ENCODE results near the gene PHOSPHO2.
"Not testable (repeated sequence)": the region's sequence is repeated elsewhere in the genome, so short reads cannot be mapped to it uniquely, and the experiment has no call there.

PHOSPHO2 gene

GRCh38 chr2:169692718-169693117, 1.6 kb upstream of the PHOSPHO2 start:
- H3K27me3 Mint-ChIP-seq = no peaks in the 10 kb centered on the region
- H3K9me3 Mint-ChIP-seq = peaks cover 0 to 6% of the 10 kb centered on the region in 2 donors
- peak overlapping the region in 1 of 2 donors; percentile 99 for H3K27ac Mint-ChIP-seq
- peaks cover 4 to 14% of the 10 kb centered on the region in 2 donors for H3K4me1 Mint-ChIP-seq (ENCODE audit: low read depth in 2 of 2)
- no peak overlapping the region for H3K4me3 Mint-ChIP-seq
- DNase-seq = no peak
- peaks cover 32% of the 10 kb centered on the region for H3K36me3 Mint-ChIP-seq (ENCODE audit: insufficient read depth)
- ATAC-seq (replicated peaks) = no peak

GRCh38 chr2:169693360-169693759, 909 bp upstream of the PHOSPHO2 start:
- DNase-seq = peak in 1 of 3 experiments; percentile 26
- ATAC-seq (replicated peaks) = no peak
- Mint-ChIP-seq H3K9me3 (peaks cover 0 to 6% of the 10 kb centered on the region in 2 donors), H3K27me3 (no peaks in the 10 kb centered on the region), H3K27ac (peak overlapping the region; percentile 99 to 100), H3K4me3 (peak overlapping the region; percentile 87 to 97), H3K36me3 (ENCODE audit: insufficient read depth) (peaks cover 31% of the 10 kb centered on the region), H3K4me1 (ENCODE audit: low read depth in 2 of 2) (peaks cover 4 to 14% of the 10 kb centered on the region in 2 donors)

- Mint-ChIP-seq H3K4me3 (peak overlapping the region; percentile 87 to 97), H3K9me3 (peaks cover 0 to 6% of the 10 kb centered on the region in 2 donors), H3K27ac (peak overlapping the region; percentile 99 to 100), H3K36me3 (ENCODE audit: insufficient read depth) (peaks cover 35% of the 10 kb centered on the region), H3K4me1 (ENCODE audit: low read depth in 2 of 2) (peaks cover 4 to 19% of the 10 kb centered on the region in 2 donors), H3K27me3 (no peaks in the 10 kb centered on the region)
- ATAC-seq (replicated peaks) (no peak), DNase-seq (no peak)
Measured at GRCh38 chr2:169694894-169695260, 608 bp downstream of the PHOSPHO2 start.

GRCh38 chr2:169696381-169696780, 2.1 kb downstream of the PHOSPHO2 start:
- ATAC-seq (replicated peaks) (no peak), DNase-seq (no peak)
- peaks cover 34% of the 10 kb centered on the region for H3K36me3 Mint-ChIP-seq (ENCODE audit: insufficient read depth)
- H3K9me3 Mint-ChIP-seq = peaks cover 0 to under 1% of the 10 kb centered on the region in 2 donors
- H3K4me1 Mint-ChIP-seq (ENCODE audit: low read depth in 2 of 2) = peaks cover 4 to 19% of the 10 kb centered on the region in 2 donors
- no peaks in the 10 kb centered on the region for H3K27me3 Mint-ChIP-seq
- H3K27ac Mint-ChIP-seq = no peak overlapping the region
- H3K4me3 Mint-ChIP-seq = no peak overlapping the region

GRCh38 chr2:169699173-169699572, 4.9 kb downstream of the PHOSPHO2 start:
- H3K27me3 Mint-ChIP-seq; H3K4me3 Mint-ChIP-seq; DNase-seq; H3K9me3 Mint-ChIP-seq; ATAC-seq (replicated peaks); H3K27ac Mint-ChIP-seq: not testable (repeated sequence)
- Mint-ChIP-seq H3K36me3 (ENCODE audit: insufficient read depth) (peaks cover 11% of the 10 kb centered on the region), H3K4me1 (ENCODE audit: low read depth in 2 of 2) (peaks cover 1 to 10% of the 10 kb centered on the region in 2 donors)

- H3K27me3 Mint-ChIP-seq = no peaks in the 10 kb centered on the region
- ATAC-seq (replicated peaks) (no peak), DNase-seq (no peak)
- H3K4me1 Mint-ChIP-seq (ENCODE audit: low read depth in 2 of 2) = peaks cover 0 to 5% of the 10 kb centered on the region in 2 donors
- H3K36me3 Mint-ChIP-seq (ENCODE audit: insufficient read depth) = peaks cover 7% of the 10 kb centered on the region
- no peaks in the 10 kb centered on the region for H3K9me3 Mint-ChIP-seq
- H3K4me3 Mint-ChIP-seq = no peak overlapping the region
- no peak overlapping the region for H3K27ac Mint-ChIP-seq
Measured at GRCh38 chr2:169702996-169703395, 8.7 kb downstream of the PHOSPHO2 start.

- no peak overlapping the region for H3K4me3 Mint-ChIP-seq
- DNase-seq (no peak), ATAC-seq (replicated peaks) (no peak)
- H3K9me3 Mint-ChIP-seq = no peaks in the 10 kb centered on the region
- peak overlapping the region in 1 of 2 donors; percentile 44 for H3K27ac Mint-ChIP-seq
- peaks cover 0 to 5% of the 10 kb centered on the region in 2 donors for H3K4me1 Mint-ChIP-seq (ENCODE audit: low read depth in 2 of 2)
- peaks cover 3% of the 10 kb centered on the region for H3K36me3 Mint-ChIP-seq (ENCODE audit: insufficient read depth)
- H3K27me3 Mint-ChIP-seq = no peaks in the 10 kb centered on the region
Measured at GRCh38 chr2:169704160-169704708, 10.0 kb downstream of the PHOSPHO2 start.

- DNase-seq (no peak), ATAC-seq (replicated peaks) (no peak)
- Mint-ChIP-seq H3K36me3 (ENCODE audit: insufficient read depth) (peaks cover 3% of the 10 kb centered on the region), H3K9me3 (no peaks in the 10 kb centered on the region), H3K27ac (no peak overlapping the region), H3K4me3 (no peak overlapping the region), H3K4me1 (ENCODE audit: low read depth in 2 of 2) (no peaks in the 10 kb centered on the region), H3K27me3 (no peaks in the 10 kb centered on the region)
Measured at GRCh38 chr2:169705927-169706326, 11.7 kb downstream of the PHOSPHO2 start.

- Mint-ChIP-seq H3K27ac (no peak overlapping the region), H3K4me3 (no peak overlapping the region), H3K27me3 (no peaks in the 10 kb centered on the region)
Measured at GRCh38 chr2:169707626-169708025, 13.4 kb downstream of the PHOSPHO2 start.

GRCh38 chr2:169709331-169709730, 15.1 kb downstream of the PHOSPHO2 start:
- Mint-ChIP-seq H3K36me3 (ENCODE audit: insufficient read depth) (peaks cover 3% of the 10 kb centered on the region), H3K27me3 (no peaks in the 10 kb centered on the region), H3K4me3 (no peak overlapping the region), H3K27ac (no peak overlapping the region), H3K4me1 (ENCODE audit: low read depth in 2 of 2) (no peaks in the 10 kb centered on the region), H3K9me3 (no peaks in the 10 kb centered on the region)
- ATAC-seq (replicated peaks) (no peak), DNase-seq (no peak)

More at GRCh38 chr2:169707626-169708025, 13.4 kb downstream of the PHOSPHO2 start:
- no peaks in the 10 kb centered on the region for H3K4me1 Mint-ChIP-seq (ENCODE audit: low read depth in 2 of 2)
- peaks cover 3% of the 10 kb centered on the region for H3K36me3 Mint-ChIP-seq (ENCODE audit: insufficient read depth)
- H3K9me3 Mint-ChIP-seq = no peaks in the 10 kb centered on the region
- ATAC-seq (replicated peaks) (no peak), DNase-seq (no peak)

GRCh38 chr2:169709981-169710380, 15.7 kb downstream of the PHOSPHO2 start:
- Mint-ChIP-seq H3K27me3 (no peaks in the 10 kb centered on the region), H3K4me3 (no peak overlapping the region), H3K27ac (no peak overlapping the region), H3K36me3 (ENCODE audit: insufficient read depth) (no peaks in the 10 kb centered on the region), H3K4me1 (ENCODE audit: low read depth in 2 of 2) (no peaks in the 10 kb centered on the region), H3K9me3 (no peaks in the 10 kb centered on the region)
- DNase-seq (no peak), ATAC-seq (replicated peaks) (no peak)

GRCh38 chr2:169711751-169712509, 17.7 kb downstream of the PHOSPHO2 start:
- no peak for DNase-seq
- no peaks in the 10 kb centered on the region for H3K9me3 Mint-ChIP-seq
- no peak overlapping the region for H3K27ac Mint-ChIP-seq
- H3K4me1 Mint-ChIP-seq (ENCODE audit: low read depth in 2 of 2) = no peaks in the 10 kb centered on the region
- no peaks in the 10 kb centered on the region for H3K27me3 Mint-ChIP-seq
- H3K4me3 Mint-ChIP-seq = no peak overlapping the region
- no peaks in the 10 kb centered on the region for H3K36me3 Mint-ChIP-seq (ENCODE audit: insufficient read depth)
- ATAC-seq (replicated peaks) = no peak

- Mint-ChIP-seq H3K36me3 (ENCODE audit: insufficient read depth) (no peaks in the 10 kb centered on the region), H3K4me3 (no peak overlapping the region), H3K9me3 (no peaks in the 10 kb centered on the region), H3K27ac (no peak overlapping the region), H3K4me1 (ENCODE audit: low read depth in 2 of 2) (peaks cover 0 to 2% of the 10 kb centered on the region in 2 donors), H3K27me3 (no peaks in the 10 kb centered on the region)
- DNase-seq (no peak), ATAC-seq (replicated peaks) (no peak)
Measured at GRCh38 chr2:169712791-169713227, 18.5 kb downstream of the PHOSPHO2 start.

GRCh38 chr2:169713331-169713730, 19.1 kb downstream of the PHOSPHO2 start:
- Mint-ChIP-seq H3K4me1 (ENCODE audit: low read depth in 2 of 2) (peaks cover 0 to 2% of the 10 kb centered on the region in 2 donors), H3K9me3 (no peaks in the 10 kb centered on the region), H3K36me3 (ENCODE audit: insufficient read depth) (no peaks in the 10 kb centered on the region), H3K27ac (no peak overlapping the region), H3K27me3 (no peaks in the 10 kb centered on the region), H3K4me3 (no peak overlapping the region)
- ATAC-seq (replicated peaks) (no peak), DNase-seq (no peak)
